Activated T-cell treated with anti-CD3 and anti-CD28 coated beads for 1 hour (primary cell): Measurements from ENCODE around the gene ZNF282.
"Not testable (repeated sequence)": the region's sequence is repeated elsewhere in the genome, so short reads cannot be mapped to it uniquely, and the experiment has no call there.

Experiments
- DNase-seq: peaks from one replicate; pipeline ENCODE4 v3.0.0-alpha.2; 2020; ENCODE audit warnings: low read depth

ZNF282 gene

GRCh38 chr7:149256568-149256967 lies 61.2 kb downstream of the ZNF282 start:
- no peak for DNase-seq

GRCh38 chr7:149257146-149257545 lies 61.8 kb downstream of the ZNF282 start:
- DNase-seq: no peak

- no peak for DNase-seq
These were observed 66.0 kb downstream of the ZNF282 start for GRCh38 chr7:149261316-149261828.

GRCh38 chr7:149261829-149262617 lies 66.7 kb downstream of the ZNF282 start, which contains the start of gene ZNF783:
TSS of gene ZNF783 (plus strand) at chr7:149262196. CDS start at chr7:149262334, 138 bp downstream.
- DNase-seq: peak; percentile 78

- no peak for DNase-seq
These were observed 71.1 kb downstream of the ZNF282 start for GRCh38 chr7:149266451-149266850.

GRCh38 chr7:149267733-149268132 lies 72.4 kb downstream of the ZNF282 start:
- DNase-seq: no peak

GRCh38 chr7:149274424-149274823 lies 79.1 kb downstream of the ZNF282 start:
- DNase-seq: not testable (repeated sequence)
